GM12878 (cell line): ENCODE measurements around the gene NTM. TPM values are rescaled to one million over a fixed set of nuclear protein-coding genes. Genes with fewer than 3 reads are reported as not detected.

Experiments used
- ATAC-seq: fragments of 200-7000 bp; cut with Tn5 transposase; 3 replicates; pipeline ENCODE4 v1.9.1; 2020; ENCODE audit warnings: mild to moderate bottlenecking, moderate library complexity
- BruUV-seq: library from RNA; stranded (reverse); fragments of 400-500 nt; replicated peaks from 2 replicates; lab custom pipeline; 2021; lab: Mats Ljungman, UMichigan
- CTCF ChIA-PET: fragments of 300-600 bp; sonication (Branson Sonifier 250); formaldehyde crosslinking; extraction: SDS; loops from one replicate; lab custom pipeline; 2021; ENCODE audit warnings: inconsistent platforms; lab: Yijun Ruan, JAX
- POLR2A ChIA-PET: fragments of 350-600 bp; formaldehyde crosslinking; extraction: SDS; loops from one replicate; lab custom pipeline; 2021; ENCODE audit warnings: inconsistent platforms; lab: Charles Lee
- RAD21 ChIA-PET: fragments of 300-600 bp; sonication (Branson Sonifier 250); formaldehyde crosslinking; loops from one replicate; lab custom pipeline; 2023; ENCODE audit warnings: antibody characterized with exemption; ENCODE audit not compliant: unreplicated experiment; lab: Charles Lee
- SMC1A ChIA-PET: fragments of 300-600 bp; sonication (Branson Sonifier 250); formaldehyde crosslinking; loops from one replicate; lab custom pipeline; 2023; ENCODE audit not compliant: unreplicated experiment, uncharacterized antibody; lab: Charles Lee
- DNase-seq: peaks from one replicate; pipeline ENCODE4 v3.0.0-alpha.2; 2011; ENCODE audit warnings: low read depth, low spot score
- FAIRE-seq: peaks from 3 replicates; lab custom pipeline; 2011; peaks lifted over from hg19 to GRCh38; lab: Jason Lieb, UNC
- H2AFZ ChIP-seq: 2 replicates; pipeline ENCODE4 v1.6.0; 2011; ENCODE audit warnings: low read depth, low read length, control low read depth; ENCODE audit not compliant: control insufficient read depth
- H3K27ac ChIP-seq: 2 replicates; pipeline ENCODE4 v1.5.1; 2011; ENCODE audit warnings: control low read depth; ENCODE audit not compliant: control insufficient read depth, insufficient read depth
- H3K27me3 ChIP-seq, 2 experiments: replicated peaks in 1 of 2; 2 replicates each; pipeline versions ENCODE4 v1.6.0 to v1.6.1; 2011; ENCODE audit warnings: low read length in 1 of 2; ENCODE audit not compliant: control insufficient read depth in 2 of 2, insufficient read depth in 2 of 2
- H3K36me3 ChIP-seq, 2 experiments: 2 replicates each; pipeline ENCODE4 v1.5.1; 2011; ENCODE audit warnings: low read length in 1 of 2; ENCODE audit not compliant: control insufficient read depth in 2 of 2, insufficient read depth in 2 of 2
- H3K4me1 ChIP-seq: 2 replicates; pipeline ENCODE4 v1.6.1; 2011; ENCODE audit warnings: mild to moderate bottlenecking, low read length, moderate library complexity, mixed read lengths; ENCODE audit not compliant: control insufficient read depth, insufficient read depth
- H3K4me2 ChIP-seq: 2 replicates; pipeline ENCODE4 v1.6.0; 2011; ENCODE audit warnings: control low read depth; ENCODE audit not compliant: control insufficient read depth, insufficient read depth
- H3K4me3 ChIP-seq: fragments of 200-600 bp; sonication (generic); 2 replicates; pipeline ENCODE4 v1.5.1; 2016
- H3K79me2 ChIP-seq: 2 replicates; pipeline ENCODE4 v1.6.0; 2011; ENCODE audit warnings: low read length; ENCODE audit not compliant: control insufficient read depth, insufficient read depth
- H3K9ac ChIP-seq: 2 replicates; pipeline ENCODE4 v1.8.0; 2011; ENCODE audit warnings: low read length, control low read depth, mixed read lengths; ENCODE audit not compliant: control insufficient read depth, insufficient read depth
- H3K9me3 ChIP-seq: replicated peaks from 3 replicates; pipeline ENCODE4 v1.5.1; 2011; ENCODE audit warnings: mild to moderate bottlenecking, low read length; ENCODE audit not compliant: control insufficient read depth, insufficient read depth
- H4K20me1 ChIP-seq: 2 replicates; pipeline ENCODE4 v1.6.0; 2011; ENCODE audit not compliant: control insufficient read depth, insufficient read depth
- CHD2 ChIP-seq: IDR thresholded peaks from 2 replicates; pipeline ENCODE4 v1.6.1; 2011; ENCODE audit warnings: low read depth, low read length, improper control_type of control experiment, borderline replicate concordance
- MEF2A ChIP-seq: IDR thresholded peaks from 2 replicates; pipeline ENCODE4 v1.6.1; 2011; ENCODE audit warnings: low read depth, mild to moderate bottlenecking, low read length, moderate library complexity; ENCODE audit not compliant: insufficient read depth
- NFYB ChIP-seq: IDR thresholded peaks from 2 replicates; pipeline ENCODE4 v1.6.1; 2011; ENCODE audit warnings: low read depth, mild to moderate bottlenecking, low read length, improper control_type of control experiment, moderate library complexity; ENCODE audit not compliant: insufficient read depth
- RB1 ChIP-seq: fragments of 450-650 bp; formaldehyde crosslinking; IDR thresholded peaks from 2 replicates; pipeline ENCODE4 v1.6.1; 2017; ENCODE audit warnings: mild to moderate bottlenecking, borderline replicate concordance
- TCF7 ChIP-seq: IDR thresholded peaks from 2 replicates; pipeline ENCODE4 v1.6.1; 2014; ENCODE audit warnings: antibody characterized with exemption, borderline replicate concordance
- ZNF274 ChIP-seq: IDR thresholded peaks from one replicate; pipeline ENCODE4 v1.8.0; 2011; ENCODE audit not compliant: insufficient read length, insufficient read depth
- WGBS: methylation state at CpG from one replicate; pipeline ENCODE4 v1.1.6; 2016; ENCODE audit warnings: low lambda C conversion rate; ENCODE audit not compliant: insufficient replicate concordance, insufficient coverage; ENCODE audit errors: missing lambda C conversion rate; 5-methylcytosine and 5-hydroxymethylcytosine counted together
- in situ Hi-C: fragments of 300-500 bp; cut with MboI; formaldehyde crosslinking; loops from 9 replicates; pipeline ENCODE4 v1.14.3; 2018; ENCODE audit warnings: mixed read lengths
- intact Hi-C: fragments of 100-400 bp; cut with micrococcal nuclease; formaldehyde crosslinking; loops from one replicate; pipeline ENCODE4 v1.14.2; 2022; ENCODE audit not compliant: unreplicated experiment
- polyA plus RNA-seq, 11 experiments: library from polyadenylated mRNA; depleted of rRNA in 4 of 11; unstranded in 6 of 11; stranded (reverse) in 5 of 11; fragments of >200 nt; fragmentation: Nextera tagmentation in 4 of 11; fragmentation: Illumina TruSeq in 1 of 11; extraction: Ambion mirVana in 4 of 11; extraction: Trizol in 1 of 11; gene quantifications; 1 replicate in 1 of 11; 2 replicates in 10 of 11; pipeline versions ENCODE4 v1.2.1 to v1.2.3, GENCODE V29; 2011 to 2016; ENCODE audit warnings: inconsistent platforms in 2 of 11, missing spikeins in 2 of 11, low read depth in 1 of 11
- total RNA-seq, 4 experiments: library from RNA; depleted of rRNA in 3 of 4; stranded (reverse); fragments of >200 nt in 3 of 4; fragmentation: Illumina TruSeq in 1 of 4; extraction: Trizol in 1 of 4; gene quantifications; 2 replicates each; pipeline versions ENCODE4 v1.2.1 to v1.2.3, GENCODE V29; 2013 to 2021
- TF ChIP-seq, protein P1 (sequence below): IDR thresholded peaks from 2 replicates; pipeline ENCODE4 v1.6.1; 2011; ENCODE audit warnings: borderline replicate concordance, low read depth, mild to moderate bottlenecking, moderate library complexity, low read length; ENCODE audit not compliant: insufficient read depth, poor library complexity, severe bottlenecking
- TF ChIP-seq, protein P2 (sequence below): fragments of 150-350 bp; IDR thresholded peaks from 2 replicates; pipeline ENCODE4 v1.6.1; 2014; ENCODE audit warnings: mild to moderate bottlenecking, low read depth, low read length
- TF ChIP-seq, protein P3 (sequence below): fragments of 450-650 bp; IDR thresholded peaks from 2 replicates; pipeline ENCODE4 v1.6.1; 2016; ENCODE audit warnings: mild to moderate bottlenecking, moderate library complexity, borderline replicate concordance
- TF ChIP-seq, protein P4 (sequence below): fragments of 450-650 bp; IDR thresholded peaks from 2 replicates; pipeline ENCODE4 v1.6.1; 2017; ENCODE audit warnings: antibody characterized with exemption, mild to moderate bottlenecking, moderate library complexity

NTM gene
- total and polyA plus RNA-seq, 10 of the 15 experiments (the other 5 are each of a cell fraction or from before 2014, with no cell fraction given): not detected

DNA sequence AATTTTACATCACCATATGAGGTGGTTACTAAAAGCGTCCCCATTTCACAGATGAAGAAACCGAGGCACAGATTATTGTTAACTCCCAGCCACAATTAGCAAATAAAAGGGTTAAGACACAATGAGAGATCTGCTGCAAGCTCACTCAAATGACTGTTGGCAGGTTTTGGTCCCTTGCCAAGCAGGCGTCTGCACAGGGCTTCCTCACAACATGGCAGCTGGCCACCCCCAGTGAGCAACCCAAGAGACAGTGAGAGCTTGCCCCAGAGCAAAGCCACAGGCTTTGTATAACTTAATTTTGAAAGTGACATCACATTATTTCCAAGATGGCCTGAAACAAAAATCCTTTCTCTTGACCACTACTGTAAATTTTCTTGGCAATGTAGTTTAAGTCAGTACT is 217.6 kb downstream of the NTM start:
- in situ Hi-C loops: no loop called here
- BruUV-seq: no TSS peak

More for the DNA sequence above, 217.6 kb downstream of the NTM start:
- no peak overlapping the region for H2AFZ ChIP-seq
- no peaks in the 10 kb centered on the region for H3K36me3 ChIP-seq
- no peaks in the 10 kb centered on the region for H3K4me1 ChIP-seq
- H4K20me1 ChIP-seq: no peaks in the 10 kb centered on the region
- H3K4me3 ChIP-seq: no peak overlapping the region
- no peak overlapping the region for H3K27ac ChIP-seq
- DNase-seq (no peak), FAIRE-seq (no peak), ATAC-seq (no peak)
- H3K79me2 ChIP-seq: no peaks in the 10 kb centered on the region
- POLR2A ChIA-PET: no interaction called here
- SMC1A ChIA-PET: no interaction called here
- no peak overlapping the region for H3K9ac ChIP-seq
- CTCF ChIA-PET: no interaction called here
- intact Hi-C loops: no loop called here
- H3K27me3 ChIP-seq: peaks cover 0 to 3% of the 10 kb centered on the region in 2 experiments; a peak in 2 of 4 replicates
- H3K4me2 ChIP-seq: no peak overlapping the region
- no peaks in the 10 kb centered on the region for H3K9me3 ChIP-seq
- RAD21 ChIA-PET: no interaction called here
- 12% methylated on average over 3 of the region's 3 CpGs for WGBS
- TF ChIP-seq MEF2A (no peak), CHD2 (no peak), RB1 (no peak), TCF7 (no peak), ZNF274 (no peak), NFYB (no peak)
- TF ChIP-seq, protein P1, sequence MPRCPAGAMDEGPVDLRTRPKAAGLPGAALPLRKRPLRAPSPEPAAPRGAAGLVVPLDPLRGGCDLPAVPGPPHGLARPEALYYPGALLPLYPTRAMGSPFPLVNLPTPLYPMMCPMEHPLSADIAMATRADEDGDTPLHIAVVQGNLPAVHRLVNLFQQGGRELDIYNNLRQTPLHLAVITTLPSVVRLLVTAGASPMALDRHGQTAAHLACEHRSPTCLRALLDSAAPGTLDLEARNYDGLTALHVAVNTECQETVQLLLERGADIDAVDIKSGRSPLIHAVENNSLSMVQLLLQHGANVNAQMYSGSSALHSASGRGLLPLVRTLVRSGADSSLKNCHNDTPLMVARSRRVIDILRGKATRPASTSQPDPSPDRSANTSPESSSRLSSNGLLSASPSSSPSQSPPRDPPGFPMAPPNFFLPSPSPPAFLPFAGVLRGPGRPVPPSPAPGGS: no peak
- TF ChIP-seq, protein P2, sequence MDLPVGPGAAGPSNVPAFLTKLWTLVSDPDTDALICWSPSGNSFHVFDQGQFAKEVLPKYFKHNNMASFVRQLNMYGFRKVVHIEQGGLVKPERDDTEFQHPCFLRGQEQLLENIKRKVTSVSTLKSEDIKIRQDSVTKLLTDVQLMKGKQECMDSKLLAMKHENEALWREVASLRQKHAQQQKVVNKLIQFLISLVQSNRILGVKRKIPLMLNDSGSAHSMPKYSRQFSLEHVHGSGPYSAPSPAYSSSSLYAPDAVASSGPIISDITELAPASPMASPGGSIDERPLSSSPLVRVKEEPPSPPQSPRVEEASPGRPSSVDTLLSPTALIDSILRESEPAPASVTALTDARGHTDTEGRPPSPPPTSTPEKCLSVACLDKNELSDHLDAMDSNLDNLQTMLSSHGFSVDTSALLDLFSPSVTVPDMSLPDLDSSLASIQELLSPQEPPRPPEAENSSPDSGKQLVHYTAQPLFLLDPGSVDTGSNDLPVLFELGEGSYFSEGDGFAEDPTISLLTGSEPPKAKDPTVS: no peak
- TF ChIP-seq, protein P3, sequence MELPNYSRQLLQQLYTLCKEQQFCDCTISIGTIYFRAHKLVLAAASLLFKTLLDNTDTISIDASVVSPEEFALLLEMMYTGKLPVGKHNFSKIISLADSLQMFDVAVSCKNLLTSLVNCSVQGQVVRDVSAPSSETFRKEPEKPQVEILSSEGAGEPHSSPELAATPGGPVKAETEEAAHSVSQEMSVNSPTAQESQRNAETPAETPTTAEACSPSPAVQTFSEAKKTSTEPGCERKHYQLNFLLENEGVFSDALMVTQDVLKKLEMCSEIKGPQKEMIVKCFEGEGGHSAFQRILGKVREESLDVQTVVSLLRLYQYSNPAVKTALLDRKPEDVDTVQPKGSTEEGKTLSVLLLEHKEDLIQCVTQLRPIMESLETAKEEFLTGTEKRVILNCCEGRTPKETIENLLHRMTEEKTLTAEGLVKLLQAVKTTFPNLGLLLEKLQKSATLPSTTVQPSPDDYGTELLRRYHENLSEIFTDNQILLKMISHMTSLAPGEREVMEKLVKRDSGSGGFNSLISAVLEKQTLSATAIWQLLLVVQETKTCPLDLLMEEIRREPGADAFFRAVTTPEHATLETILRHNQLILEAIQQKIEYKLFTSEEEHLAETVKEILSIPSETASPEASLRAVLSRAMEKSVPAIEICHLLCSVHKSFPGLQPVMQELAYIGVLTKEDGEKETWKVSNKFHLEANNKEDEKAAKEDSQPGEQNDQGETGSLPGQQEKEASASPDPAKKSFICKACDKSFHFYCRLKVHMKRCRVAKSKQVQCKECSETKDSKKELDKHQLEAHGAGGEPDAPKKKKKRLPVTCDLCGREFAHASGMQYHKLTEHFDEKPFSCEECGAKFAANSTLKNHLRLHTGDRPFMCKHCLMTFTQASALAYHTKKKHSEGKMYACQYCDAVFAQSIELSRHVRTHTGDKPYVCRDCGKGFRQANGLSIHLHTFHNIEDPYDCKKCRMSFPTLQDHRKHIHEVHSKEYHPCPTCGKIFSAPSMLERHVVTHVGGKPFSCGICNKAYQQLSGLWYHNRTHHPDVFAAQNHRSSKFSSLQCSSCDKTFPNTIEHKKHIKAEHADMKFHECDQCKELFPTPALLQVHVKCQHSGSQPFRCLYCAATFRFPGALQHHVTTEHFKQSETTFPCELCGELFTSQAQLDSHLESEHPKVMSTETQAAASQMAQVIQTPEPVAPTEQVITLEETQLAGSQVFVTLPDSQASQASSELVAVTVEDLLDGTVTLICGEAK: no peak
- TF ChIP-seq, protein P4, sequence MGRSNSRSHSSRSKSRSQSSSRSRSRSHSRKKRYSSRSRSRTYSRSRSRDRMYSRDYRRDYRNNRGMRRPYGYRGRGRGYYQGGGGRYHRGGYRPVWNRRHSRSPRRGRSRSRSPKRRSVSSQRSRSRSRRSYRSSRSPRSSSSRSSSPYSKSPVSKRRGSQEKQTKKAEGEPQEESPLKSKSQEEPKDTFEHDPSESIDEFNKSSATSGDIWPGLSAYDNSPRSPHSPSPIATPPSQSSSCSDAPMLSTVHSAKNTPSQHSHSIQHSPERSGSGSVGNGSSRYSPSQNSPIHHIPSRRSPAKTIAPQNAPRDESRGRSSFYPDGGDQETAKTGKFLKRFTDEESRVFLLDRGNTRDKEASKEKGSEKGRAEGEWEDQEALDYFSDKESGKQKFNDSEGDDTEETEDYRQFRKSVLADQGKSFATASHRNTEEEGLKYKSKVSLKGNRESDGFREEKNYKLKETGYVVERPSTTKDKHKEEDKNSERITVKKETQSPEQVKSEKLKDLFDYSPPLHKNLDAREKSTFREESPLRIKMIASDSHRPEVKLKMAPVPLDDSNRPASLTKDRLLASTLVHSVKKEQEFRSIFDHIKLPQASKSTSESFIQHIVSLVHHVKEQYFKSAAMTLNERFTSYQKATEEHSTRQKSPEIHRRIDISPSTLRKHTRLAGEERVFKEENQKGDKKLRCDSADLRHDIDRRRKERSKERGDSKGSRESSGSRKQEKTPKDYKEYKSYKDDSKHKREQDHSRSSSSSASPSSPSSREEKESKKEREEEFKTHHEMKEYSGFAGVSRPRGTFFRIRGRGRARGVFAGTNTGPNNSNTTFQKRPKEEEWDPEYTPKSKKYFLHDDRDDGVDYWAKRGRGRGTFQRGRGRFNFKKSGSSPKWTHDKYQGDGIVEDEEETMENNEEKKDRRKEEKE: no peak
- TF ChIP-seq, all 136 proteins: peak for 0
